Measurements from ENCODE around the gene CACNA2D3. TPM values are rescaled to one million over a fixed set of nuclear protein-coding genes. Genes with fewer than 3 reads are reported as not detected.

Gene CACNA2D3
- total and polyA plus RNA-seq, 12 donors: 0.51 to 43.5 (median 19.3) TPM

- Histone ChIP-seq H3K36me3 (no peaks in the 10 kb centered on the region), H3K27me3 (no peaks in the 10 kb centered on the region), H3K27ac (no peak overlapping the region), H3K4me1 (no peaks in the 10 kb centered on the region), H3K4me3 (no peak overlapping the region), H3K9me3 (no peaks in the 10 kb centered on the region)
- TF ChIP-seq CTCF (IDR thresholded peaks at IDR 0.05): no peak
- ATAC-seq (no peak), DNase-seq (no peak)
- WGBS, 2 donors: 69% methylated on average over 2 of the region's 2 CpGs
- intact Hi-C loops (cut with DNase I): no loop called here
Observed at GRCh38 chr3:54837964-54838363, 715.6 kb downstream of the CACNA2D3 start.

GRCh38 chr3:54841471-54841870, 719.1 kb downstream of the CACNA2D3 start:
- no peak for ATAC-seq
- Histone ChIP-seq H3K4me3 (no peak overlapping the region), H3K36me3 (no peaks in the 10 kb centered on the region), H3K27me3 (no peaks in the 10 kb centered on the region), H3K27ac (no peak overlapping the region), H3K9me3 (no peaks in the 10 kb centered on the region), H3K4me1 (no peaks in the 10 kb centered on the region)
- 77 to 80% methylated on average over 4 of the region's 4 CpGs for WGBS, 2 donors
- intact Hi-C loops (cut with DNase I): no loop called here
- DNase-seq: no peak
- no peak for TF ChIP-seq CTCF (IDR thresholded peaks at IDR 0.05)

DNA sequence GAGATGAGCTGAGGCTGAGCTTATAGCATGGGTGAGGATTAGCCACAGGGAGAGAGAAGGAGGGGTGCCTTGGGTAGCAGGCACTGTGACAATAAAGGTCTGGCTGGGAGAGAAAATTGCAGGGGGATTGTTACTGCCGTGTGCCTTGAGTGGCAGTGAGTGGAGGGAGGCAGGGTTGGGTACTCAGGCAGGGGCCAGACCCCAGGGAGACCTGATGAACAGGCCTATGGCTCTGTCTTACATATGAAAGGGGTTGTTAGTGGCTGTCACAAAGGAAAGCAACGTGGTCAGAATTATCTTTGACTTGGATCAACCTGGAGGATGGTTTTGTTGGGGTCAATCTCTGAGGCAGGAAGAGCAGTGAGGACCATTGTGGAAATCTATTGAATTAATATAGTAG, 721.0 kb downstream of the CACNA2D3 start:
- no peak for ATAC-seq
- Histone ChIP-seq H3K9me3 (no peaks in the 10 kb centered on the region), H3K27ac (no peak overlapping the region), H3K4me1 (no peaks in the 10 kb centered on the region), H3K27me3 (no peaks in the 10 kb centered on the region), H3K4me3 (no peak overlapping the region), H3K36me3 (no peaks in the 10 kb centered on the region)
- no peak for DNase-seq
- intact Hi-C loops (cut with DNase I): no loop called here
- TF ChIP-seq CTCF (IDR thresholded peaks at IDR 0.05): no peak
- 48 to 59% methylated on average over 2 of the region's 2 CpGs for WGBS, 2 donors

DNA sequence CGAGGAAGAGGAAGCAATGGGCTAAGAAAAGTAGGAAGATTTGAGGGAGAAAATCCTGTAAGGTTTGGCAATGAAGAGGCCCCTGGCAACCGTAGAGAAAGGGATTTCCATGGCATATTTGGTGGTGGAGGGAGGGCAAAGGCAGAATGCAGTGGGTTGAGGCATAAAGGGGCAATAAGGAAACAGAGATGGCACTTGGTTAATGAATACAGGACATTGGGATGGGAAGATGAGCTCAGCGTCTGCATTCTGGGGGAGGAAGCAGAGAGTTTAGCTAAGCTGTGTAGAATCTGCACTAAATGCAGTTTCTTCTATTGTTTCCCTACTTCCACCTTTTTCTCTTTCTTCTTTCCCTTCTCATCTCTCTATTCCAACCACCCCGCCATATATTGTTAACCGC, 721.9 kb downstream of the CACNA2D3 start:
- no peaks in the 10 kb centered on the region for H3K27me3 ChIP-seq
- intact Hi-C loops (cut with DNase I): no loop called here
- no peak overlapping the region for H3K27ac ChIP-seq
- no peak for TF ChIP-seq CTCF (IDR thresholded peaks at IDR 0.05)
- H3K4me3 ChIP-seq: no peak overlapping the region
- 86 to 89% methylated on average over 5 of the region's 5 CpGs for WGBS, 2 donors
- H3K9me3 ChIP-seq: no peaks in the 10 kb centered on the region
- no peaks in the 10 kb centered on the region for H3K36me3 ChIP-seq
- DNase-seq: no peak
- no peaks in the 10 kb centered on the region for H3K4me1 ChIP-seq
- no peak for ATAC-seq

- no peak for TF ChIP-seq CTCF (IDR thresholded peaks at IDR 0.05)
- Histone ChIP-seq H3K36me3 (no peaks in the 10 kb centered on the region), H3K27ac (no peak overlapping the region), H3K9me3 (no peaks in the 10 kb centered on the region), H3K27me3 (no peaks in the 10 kb centered on the region), H3K4me3 (no peak overlapping the region), H3K4me1 (no peaks in the 10 kb centered on the region)
- WGBS, 2 donors: 77 to 79% methylated on average over 4 of the region's 4 CpGs
- ATAC-seq: no peak
- DNase-seq: no peak
- intact Hi-C loops (cut with DNase I): no loop called here
Observed at GRCh38 chr3:54845011-54845410, 722.7 kb downstream of the CACNA2D3 start.
